GM19035 (cell line): Measurements from ENCODE around the gene GTPBP6.
"Not testable (repeated sequence)": the region's sequence is repeated elsewhere in the genome, so short reads cannot be mapped to it uniquely, and the experiment has no call there.

Experiments
- ATAC-seq: cut with Tn5 transposase; IDR thresholded peaks from one replicate; pipeline ENCODE4 v1.9.1; 2021; ENCODE audit not compliant: unreplicated experiment

GTPBP6 gene

GRCh38 chrX:267771-268261 lies 50.8 kb downstream of the GTPBP6 start:
- no peak for ATAC-seq

GRCh38 chrX:265502-265901 lies 53.1 kb downstream of the GTPBP6 start:
- ATAC-seq: no peak

GRCh38 chrX:264634-265455 lies 53.8 kb downstream of the GTPBP6 start:
- ATAC-seq: no peak

GRCh38 chrX:264006-264405 lies 54.6 kb downstream of the GTPBP6 start:
- ATAC-seq: not testable (repeated sequence)

- ATAC-seq: no peak
Measured at GRCh38 chrX:262381-262909, 56.2 kb downstream of the GTPBP6 start.

GRCh38 chrX:261919-262352 lies 56.7 kb downstream of the GTPBP6 start:
- ATAC-seq: no peak

GRCh38 chrX:261167-261918 lies 57.3 kb downstream of the GTPBP6 start:
- ATAC-seq: no peak

- no peak for ATAC-seq
Measured at GRCh38 chrX:259692-260355, 58.8 kb downstream of the GTPBP6 start.

- no peak for ATAC-seq
Measured at GRCh38 chrX:258291-259040, 60.1 kb downstream of the GTPBP6 start.

- ATAC-seq: no peak
Measured at GRCh38 chrX:257681-258289, 60.8 kb downstream of the GTPBP6 start.

- not testable (repeated sequence) for ATAC-seq
Measured at GRCh38 chrX:257054-257453, 61.5 kb downstream of the GTPBP6 start.

GRCh38 chrX:255923-256331 lies 62.7 kb downstream of the GTPBP6 start:
- ATAC-seq: no peak
